B cell (primary cell): ENCODE measurements around the gene RPS18.

Experiments
- EZH2 ChIP-seq: IDR thresholded peaks from 2 replicates; pipeline ENCODE4 v1.6.1; 2012; ENCODE audit warnings: borderline replicate concordance, low read depth, mild to moderate bottlenecking, moderate library complexity, low read length; ENCODE audit not compliant: insufficient read depth, poor library complexity, severe bottlenecking
- TF ChIP-seq, protein P1 (sequence below): fragments of 200-600 bp; IDR thresholded peaks from one replicate; pipeline ENCODE4 v1.8.0; 2022; ENCODE audit warnings: antibody characterized with exemption, mild to moderate bottlenecking

DNA sequence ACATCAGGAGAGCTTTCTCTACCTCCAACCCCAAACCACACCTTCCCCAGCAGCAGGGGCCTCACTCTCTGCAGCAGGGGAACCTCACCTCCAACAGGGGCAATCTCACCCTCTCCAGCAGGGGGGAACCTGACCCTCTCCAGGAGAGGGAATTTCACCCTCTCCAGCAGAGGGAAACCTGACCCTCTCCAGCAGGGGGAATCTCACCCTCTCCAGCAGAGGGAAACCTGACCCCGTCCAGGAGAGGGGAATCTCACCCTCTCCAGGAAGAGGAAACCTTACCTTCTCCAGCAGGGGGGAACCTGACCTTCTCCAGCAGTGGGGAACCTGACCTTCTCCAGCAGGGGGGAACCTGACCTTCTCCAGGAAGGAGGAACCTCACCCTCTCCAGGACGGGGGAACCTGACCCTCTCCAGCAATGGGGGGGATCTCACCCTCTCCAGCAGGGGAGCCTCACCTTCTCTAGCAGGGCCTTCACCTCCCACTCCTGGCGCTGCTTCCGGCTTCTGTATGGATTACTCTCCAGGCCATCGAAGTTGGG is 8.2 kb downstream of the RPS18 start:
- no peak for TF ChIP-seq EZH2
- TF ChIP-seq, protein P1, sequence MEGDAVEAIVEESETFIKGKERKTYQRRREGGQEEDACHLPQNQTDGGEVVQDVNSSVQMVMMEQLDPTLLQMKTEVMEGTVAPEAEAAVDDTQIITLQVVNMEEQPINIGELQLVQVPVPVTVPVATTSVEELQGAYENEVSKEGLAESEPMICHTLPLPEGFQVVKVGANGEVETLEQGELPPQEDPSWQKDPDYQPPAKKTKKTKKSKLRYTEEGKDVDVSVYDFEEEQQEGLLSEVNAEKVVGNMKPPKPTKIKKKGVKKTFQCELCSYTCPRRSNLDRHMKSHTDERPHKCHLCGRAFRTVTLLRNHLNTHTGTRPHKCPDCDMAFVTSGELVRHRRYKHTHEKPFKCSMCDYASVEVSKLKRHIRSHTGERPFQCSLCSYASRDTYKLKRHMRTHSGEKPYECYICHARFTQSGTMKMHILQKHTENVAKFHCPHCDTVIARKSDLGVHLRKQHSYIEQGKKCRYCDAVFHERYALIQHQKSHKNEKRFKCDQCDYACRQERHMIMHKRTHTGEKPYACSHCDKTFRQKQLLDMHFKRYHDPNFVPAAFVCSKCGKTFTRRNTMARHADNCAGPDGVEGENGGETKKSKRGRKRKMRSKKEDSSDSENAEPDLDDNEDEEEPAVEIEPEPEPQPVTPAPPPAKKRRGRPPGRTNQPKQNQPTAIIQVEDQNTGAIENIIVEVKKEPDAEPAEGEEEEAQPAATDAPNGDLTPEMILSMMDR, result no peak
